ENCODE measurements around the gene CABCOCO1. TPM values are rescaled to one million over a fixed set of nuclear protein-coding genes. Genes with fewer than 3 reads are reported as not detected.

Gene CABCOCO1
- total RNA-seq, 1 experiment from 2014 or later, result not detected

- no peak overlapping the region for H3K4me2 ChIP-seq (ENCODE audit: low read length)
- RAD21 ChIA-PET (ENCODE audit: low non-redundant PET in 1 of 2, low total read pairs in 2 of 2, uncharacterized antibody in 2 of 2, unreplicated experiment in 2 of 2), result no interaction called here
- H3K4me3 ChIP-seq (replicated peaks in 1 of 2; ENCODE audit: low read depth in 1 of 2, low read length in 2 of 2), result no peak overlapping the region
- H3K79me2 ChIP-seq (ENCODE audit: insufficient read depth, low read length), result no peaks in the 10 kb centered on the region
- DNase-seq (ENCODE audit: low read depth, low spot score) (no peak), ATAC-seq (no peak)
- no peak overlapping the region for H3K9ac ChIP-seq (ENCODE audit: low read length)
- no peaks in the 10 kb centered on the region for H3K9me3 ChIP-seq (ENCODE audit: control insufficient read depth in 1 of 2, insufficient read depth in 1 of 2, low read depth in 1 of 2, low read length in 2 of 2)
- POLR2A ChIA-PET, result no interaction called here
- no peak overlapping the region for H3K27ac ChIP-seq (ENCODE audit: low read depth, low read length)
- no TSS peak for BruUV-seq (replicated peaks)
- peaks cover 0 to 2% of the 10 kb centered on the region in 2 experiments; a peak in 1 of 4 replicates for H3K4me1 ChIP-seq (ENCODE audit: control insufficient read depth in 1 of 2, insufficient read depth in 2 of 2, low read length in 2 of 2)
- no peaks in the 10 kb centered on the region for H4K20me1 ChIP-seq (ENCODE audit: insufficient read depth)
- H3K36me3 ChIP-seq (ENCODE audit: control insufficient read depth in 1 of 2, insufficient read depth in 2 of 2, low read length in 2 of 2), result no peaks in the 10 kb centered on the region
- CTCF ChIA-PET, result no interaction called here
- H3K9me2 ChIP-seq (ENCODE audit: insufficient read depth), result no peaks in the 10 kb centered on the region
- no peak for TF ChIP-seq CTCF (IDR thresholded peaks at IDR 0.05 in 2 of 3, conservative IDR thresholded peaks at IDR 0.05 in 1 of 3; ENCODE audit: borderline replicate concordance in 1 of 3, insufficient read depth in 1 of 3, low read depth in 2 of 3, low read length in 2 of 3)
- no peak for TF ChIP-seq ZFX (IDR thresholded peaks at IDR 0.05)
- no peak for TF ChIP-seq SRF (IDR thresholded peaks at IDR 0.05; ENCODE audit: low read depth)
- no peak for TF ChIP-seq FOSL1 (IDR thresholded peaks at IDR 0.05; ENCODE audit: low read depth)
- TF ChIP-seq EZH2 (IDR thresholded peaks at IDR 0.05), result no peak
- TF ChIP-seq POLR2A (IDR thresholded peaks at IDR 0.05; ENCODE audit: borderline replicate concordance, extremely low read depth, insufficient read depth, insufficient read length), result no peak
- TF ChIP-seq ZNF274 (IDR thresholded peaks at IDR 0.05; ENCODE audit: low read depth, low read length), result no peak
- no peak for TF ChIP-seq RAD21 (IDR thresholded peaks at IDR 0.05; ENCODE audit: low read depth)
- no peak for TF ChIP-seq REST (IDR thresholded peaks at IDR 0.05; ENCODE audit: low read depth)
- no peak for TF ChIP-seq SIN3A (IDR thresholded peaks at IDR 0.05; ENCODE audit: low read depth)
- TF ChIP-seq SP1 (IDR thresholded peaks at IDR 0.05; ENCODE audit: low read depth), result no peak
- TF ChIP-seq EZH2phosphoT487 (IDR thresholded peaks at IDR 0.05; ENCODE audit: borderline replicate concordance), result no peak
- no peak for TF ChIP-seq ELF1 (IDR thresholded peaks at IDR 0.05; ENCODE audit: borderline replicate concordance, low read depth)
- H2AFZ ChIP-seq (ENCODE audit: low read depth, low read length, poor library complexity, severe bottlenecking), result no peak overlapping the region
- intact Hi-C loops (cut with micrococcal nuclease), result no loop called here
- H3K27me3 ChIP-seq (ENCODE audit: insufficient read depth, low read length), result no peaks in the 10 kb centered on the region
Observed at GRCh38 chr10:61796785-61797184, 134.1 kb downstream of the CABCOCO1 start.

Measured in HCT116 (cell line).